ENCODE data around the gene APPBP2.
A peak's percentile ranks its signal among the peaks of the same experiment; 100 is the strongest.
"Not testable (repeated sequence)": the region's sequence is repeated elsewhere in the genome, so short reads cannot be mapped to it uniquely, and the experiment has no call there.

APPBP2 gene

DNA sequence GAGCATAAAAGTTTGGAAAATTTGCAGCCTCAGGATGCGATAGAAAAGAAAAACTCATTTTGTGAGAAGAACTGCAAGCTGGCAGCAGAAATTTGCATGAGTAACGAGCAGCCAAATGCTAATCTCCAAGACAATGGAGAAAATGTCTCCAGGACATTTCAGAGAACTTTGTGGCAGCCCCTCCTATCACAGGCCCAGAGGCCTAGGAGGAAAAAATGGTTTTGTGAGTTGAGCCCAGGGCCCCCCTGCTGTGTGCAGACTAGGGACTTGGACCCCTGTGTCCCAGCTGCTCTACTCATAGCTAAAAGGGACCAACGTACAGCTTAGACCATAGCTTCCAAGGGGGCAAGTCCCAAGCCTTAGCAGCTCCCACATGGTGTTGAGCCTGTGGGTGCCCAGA lies 34.3 kb downstream of the APPBP2 start:
- no peak for DNase-seq

GRCh38 chr17:60490594-60490993 lies 35.4 kb downstream of the APPBP2 start:
- DNase-seq = not testable (repeated sequence)

DNA sequence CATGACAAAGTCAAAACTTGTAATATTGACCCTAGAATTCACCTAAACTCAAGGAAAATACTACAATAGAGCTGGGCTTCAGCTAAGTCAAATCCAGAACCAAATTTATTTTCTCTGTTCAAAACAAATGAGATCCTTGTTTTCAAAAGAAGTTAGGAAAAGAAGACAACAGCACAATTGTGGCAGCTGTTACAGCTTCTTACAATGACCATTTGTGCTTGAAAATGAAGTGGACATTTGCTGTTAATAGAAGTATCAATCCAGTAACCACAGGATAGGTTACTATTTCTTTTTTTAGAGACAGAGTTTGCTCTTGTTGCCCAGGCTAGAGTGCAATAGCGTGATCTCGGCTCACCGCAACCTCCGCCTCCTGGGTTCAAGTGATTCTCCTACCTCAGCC lies 44.4 kb downstream of the APPBP2 start:
- no peak for DNase-seq

- DNase-seq = peak; percentile 3
Measured at GRCh38 chr17:60473788-60474187, 52.3 kb downstream of the APPBP2 start.

- no peak for DNase-seq
Measured at GRCh38 chr17:60472449-60472848, 53.6 kb downstream of the APPBP2 start.

GRCh38 chr17:60471451-60471850 lies 54.6 kb downstream of the APPBP2 start:
- no peak for DNase-seq

GRCh38 chr17:60468371-60468770 lies 57.7 kb downstream of the APPBP2 start:
- no peak for DNase-seq

- no peak for DNase-seq
Measured at GRCh38 chr17:60464343-60464742, 61.7 kb downstream of the APPBP2 start.

- DNase-seq = no peak
Measured at GRCh38 chr17:60463157-60463835, 62.7 kb downstream of the APPBP2 start.

GRCh38 chr17:60461584-60461983 lies 64.5 kb downstream of the APPBP2 start:
- DNase-seq = no peak

DNA sequence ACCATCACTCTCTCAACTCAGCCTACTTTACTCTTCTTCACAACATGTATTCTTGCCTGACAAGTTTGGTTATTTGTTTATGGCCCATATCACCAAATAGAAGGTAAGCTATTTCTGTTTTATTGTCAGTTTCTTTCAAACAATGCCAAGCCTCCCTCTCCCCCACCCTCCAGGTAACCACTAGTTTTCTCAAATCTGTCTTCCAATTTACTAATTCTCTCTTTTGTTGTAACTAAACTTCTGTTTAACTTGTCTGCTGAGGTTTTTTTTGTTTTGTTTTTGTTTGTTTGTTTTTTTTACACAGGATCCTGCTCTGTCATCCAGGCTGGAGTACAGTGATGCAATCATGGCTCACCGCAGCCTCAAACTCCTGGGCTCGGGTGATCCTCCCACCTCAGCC lies 68.9 kb downstream of the APPBP2 start:
- DNase-seq = no peak

DNA sequence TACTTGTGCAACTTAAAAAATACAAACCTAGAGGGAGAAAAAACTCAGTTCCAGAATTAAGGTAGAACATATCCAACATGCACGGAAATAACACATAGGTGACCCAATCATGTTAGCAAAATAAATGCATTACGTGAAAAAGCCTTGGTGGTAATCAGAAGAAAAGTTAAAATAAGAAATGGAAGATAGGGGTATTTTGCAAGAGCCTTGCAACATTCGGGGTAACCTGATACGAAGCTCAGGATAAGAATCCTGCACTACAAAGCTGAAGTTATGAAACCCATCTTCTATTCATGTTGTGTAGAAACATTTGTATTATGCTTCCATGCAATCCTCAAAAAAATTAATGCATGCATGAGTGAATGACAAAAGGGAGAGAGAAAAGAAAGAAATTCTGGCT lies 70.7 kb downstream of the APPBP2 start:
- no peak for DNase-seq

GRCh38 chr17:60451965-60452364 lies 74.1 kb downstream of the APPBP2 start:
- no peak for DNase-seq

GRCh38 chr17:60451071-60451470 lies 75.0 kb downstream of the APPBP2 start:
- no peak for DNase-seq

- no peak for DNase-seq
Measured at GRCh38 chr17:60447375-60447774, 78.7 kb downstream of the APPBP2 start.

DNA sequence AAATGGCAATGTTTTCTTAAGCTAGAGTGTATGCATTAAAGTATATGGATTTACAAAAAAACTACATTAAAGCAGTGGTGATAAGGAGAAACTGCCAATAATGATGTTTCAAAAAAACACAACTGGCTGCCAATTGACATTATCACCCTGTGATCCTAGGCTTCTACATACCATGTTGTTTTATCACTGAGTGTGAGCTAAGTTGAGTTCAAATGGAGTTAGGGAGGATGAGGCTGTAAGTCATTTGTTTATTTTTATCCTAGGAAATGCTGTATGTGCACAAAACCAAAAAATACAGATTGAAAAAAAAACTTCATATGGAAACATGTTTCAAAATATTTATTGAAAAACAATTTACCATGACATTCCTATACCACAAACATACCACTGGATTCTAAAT lies 80.9 kb downstream of the APPBP2 start:
- DNase-seq = peak; percentile 40

DNA sequence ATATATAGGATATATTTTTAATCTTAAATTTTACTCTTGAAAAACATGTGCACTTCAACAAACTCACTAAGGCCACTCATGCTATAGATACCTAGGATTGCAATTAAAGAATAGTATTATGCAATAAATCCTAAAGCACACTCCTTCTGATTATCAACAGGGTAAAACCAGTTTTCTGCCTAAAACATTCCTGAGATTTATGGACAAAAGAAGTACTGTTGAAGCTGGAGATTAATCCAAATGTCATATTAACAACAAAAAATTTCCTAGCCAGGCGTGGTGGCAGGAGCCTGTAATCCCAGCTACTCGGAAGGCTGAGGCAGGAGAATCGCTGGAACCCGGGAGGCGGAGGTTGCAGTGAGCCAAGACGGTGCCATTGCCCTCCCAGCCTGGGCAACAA lies 82.3 kb downstream of the APPBP2 start:
- no peak for DNase-seq

DNA sequence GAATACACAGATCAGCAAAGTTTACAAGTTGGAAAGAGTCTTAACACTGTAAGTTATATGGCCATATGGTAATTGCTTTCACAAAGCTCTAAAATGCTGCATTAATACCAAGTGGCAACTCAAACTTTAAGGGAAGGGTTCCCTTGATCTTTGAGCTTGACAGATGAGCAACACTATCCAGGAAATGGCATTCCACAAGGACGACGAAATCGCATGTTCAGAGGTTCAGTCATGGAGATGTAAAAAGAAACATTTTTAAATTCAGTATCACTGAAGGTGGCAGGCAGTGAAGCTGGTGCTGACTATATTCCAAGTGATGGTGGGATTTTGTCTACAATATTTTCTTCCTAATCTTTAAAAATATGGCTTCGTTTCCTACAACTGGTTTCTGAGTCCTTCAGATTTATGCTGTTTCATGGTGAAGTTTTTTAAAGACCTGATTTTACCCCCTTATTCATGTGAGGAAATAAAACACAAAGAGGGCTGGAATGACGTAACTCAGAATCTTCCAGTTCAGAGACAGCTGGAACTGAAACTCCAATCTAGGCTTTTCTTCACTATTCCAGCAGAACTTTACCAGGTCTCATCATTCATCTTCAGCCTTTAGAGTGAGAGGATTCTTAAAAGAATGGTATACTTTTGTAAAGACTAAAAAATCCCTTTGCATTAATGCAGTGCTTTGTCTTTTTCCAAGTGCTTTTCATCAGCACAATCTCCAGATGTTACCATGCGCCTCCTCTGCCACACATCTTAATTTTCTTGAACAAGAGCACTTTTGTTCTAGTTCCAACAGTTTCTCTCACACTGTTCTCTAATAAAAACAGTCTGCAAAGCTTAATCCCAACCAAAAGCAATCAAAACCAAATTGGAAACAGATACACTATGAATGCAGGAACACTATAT lies 83.5 kb downstream of the APPBP2 start:
- DNase-seq = peak; percentile 61

DNA sequence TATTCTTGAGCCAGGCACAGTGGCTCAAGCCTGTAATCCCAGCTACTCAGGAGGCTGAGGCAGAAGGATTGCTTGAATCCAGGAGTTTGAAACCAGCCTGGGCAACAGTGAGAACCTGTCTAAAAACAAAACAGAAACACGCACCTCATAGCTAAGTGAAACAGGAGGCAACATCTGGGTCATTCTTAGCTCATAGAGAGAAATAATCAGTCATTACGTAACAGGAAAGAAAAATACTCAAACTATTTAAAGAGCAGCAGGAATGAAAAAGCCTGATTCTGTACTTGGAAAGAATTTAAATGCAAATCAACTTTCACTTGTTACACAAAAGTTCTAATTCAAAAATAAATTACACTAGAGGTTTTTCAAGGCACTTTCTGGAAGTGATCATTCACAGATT lies 86.5 kb downstream of the APPBP2 start:
- DNase-seq = peak; percentile 50

GRCh38 chr17:60436676-60437075 lies 89.4 kb downstream of the APPBP2 start:
- DNase-seq = no peak

DNA sequence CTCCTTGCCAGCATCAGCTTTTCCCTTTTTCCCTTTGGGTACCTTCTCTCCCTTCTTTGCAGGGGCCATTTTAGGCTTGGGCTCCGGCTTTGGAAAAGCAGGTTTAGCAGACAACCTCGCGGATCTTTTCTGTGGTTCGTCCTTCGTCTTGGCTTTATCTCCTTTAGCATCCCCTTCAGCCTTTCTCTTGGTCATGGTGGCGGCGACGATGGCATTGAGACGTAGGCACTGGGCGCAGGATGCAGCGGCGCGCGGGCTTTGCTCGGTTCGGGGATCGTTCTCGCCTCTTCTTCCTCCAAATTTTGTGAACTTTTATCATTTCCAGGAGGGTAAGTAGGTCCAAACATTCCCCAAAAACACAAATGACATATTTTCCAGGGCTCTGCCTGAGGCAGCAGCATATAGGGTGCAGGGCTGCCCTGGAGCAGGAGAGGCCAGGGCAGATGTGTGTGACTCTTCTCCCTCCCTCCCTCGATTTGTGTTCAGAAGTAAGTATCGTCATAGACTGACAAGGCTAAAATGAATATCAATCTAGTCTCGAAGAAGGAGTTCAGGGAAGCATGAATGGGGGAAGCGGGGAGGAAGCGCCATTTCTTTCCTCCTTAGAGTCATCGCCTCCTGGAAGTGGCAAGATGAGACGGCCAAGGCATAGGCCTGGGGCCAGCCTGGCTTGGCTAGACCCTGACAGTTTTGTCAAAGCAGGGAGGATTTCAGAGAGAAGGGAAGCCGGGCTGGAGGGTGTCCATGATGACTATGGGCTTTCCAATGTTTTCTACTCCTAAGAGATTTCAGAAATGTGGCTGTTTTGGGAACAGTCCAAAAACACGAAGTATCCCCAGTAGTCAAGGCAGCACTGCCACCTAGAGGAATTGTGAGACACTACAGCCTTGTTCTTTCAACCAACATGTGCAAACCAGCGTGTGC lies 90.5 kb downstream of the APPBP2 start:
- peak; percentile 83 for DNase-seq

DNA sequence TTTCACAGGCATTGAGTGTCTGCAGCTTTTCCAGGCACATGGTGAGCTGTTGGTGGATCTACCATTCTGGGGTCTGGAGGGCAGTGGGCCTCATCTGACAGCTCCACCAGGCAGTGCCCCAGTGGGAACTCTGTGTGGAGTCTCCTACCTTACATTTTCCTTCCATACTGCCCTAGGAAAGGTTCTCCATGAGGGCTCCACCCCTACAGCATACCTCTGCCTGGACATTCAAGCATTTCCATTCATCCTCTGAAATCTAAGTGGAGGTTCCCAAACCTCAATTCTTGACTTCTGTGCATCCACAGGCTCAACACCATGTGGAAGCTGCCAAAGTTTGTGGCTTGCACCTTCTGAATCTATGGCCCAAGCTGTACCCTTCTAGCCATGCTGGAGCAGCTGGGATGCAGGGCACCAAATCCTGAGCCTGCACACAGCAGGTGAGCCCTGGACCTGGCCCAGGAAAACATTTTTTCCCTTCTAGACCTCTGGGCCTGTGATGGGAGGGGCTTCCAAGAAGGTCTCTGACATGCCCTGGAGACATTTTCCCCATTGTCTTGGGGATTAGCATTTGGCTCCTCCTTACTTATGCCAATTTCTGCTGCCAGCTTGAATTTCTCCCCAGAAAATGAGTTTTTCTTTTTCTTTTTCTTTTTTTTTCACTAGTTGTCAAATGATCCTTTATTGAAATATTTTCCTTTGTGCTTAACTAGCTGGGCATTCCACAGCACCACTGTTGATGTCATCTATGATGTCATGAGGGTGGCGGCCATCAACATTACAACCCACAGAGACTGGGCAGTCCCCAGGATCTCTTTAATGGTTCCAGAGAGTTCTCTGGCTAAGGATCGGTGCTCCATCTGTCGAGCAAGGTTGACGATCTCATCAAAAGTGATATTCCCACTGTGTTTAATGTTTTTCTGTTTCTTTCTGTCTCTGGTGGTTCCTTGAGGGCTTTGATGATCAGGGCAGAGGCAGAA lies 92.7 kb downstream of the APPBP2 start:
- not testable (repeated sequence) for DNase-seq

Data from HCEC 1CT (cell line).